Keratinocyte (primary cell): ENCODE measurements around the gene BTK. TPM values are rescaled to one million over a fixed set of nuclear protein-coding genes. Genes with fewer than 3 reads are reported as not detected.

Experiments
- DNase-seq: peaks from one replicate; pipeline ENCODE4 v3.0.0-alpha.2; 2011; ENCODE audit warnings: low read depth, missing footprints, low spot score
- FAIRE-seq: peaks from 2 replicates; lab custom pipeline; 2011; peaks lifted over from hg19 to GRCh38; lab: Jason Lieb, UNC
- H2AFZ ChIP-seq: 2 replicates; pipeline ENCODE4 v1.6.0; 2012; ENCODE audit warnings: low read length, control low read depth, inconsistent platforms; ENCODE audit not compliant: control insufficient read depth
- H3K27ac ChIP-seq: 2 replicates; pipeline ENCODE4 v1.5.1; 2011; ENCODE audit warnings: low read length; ENCODE audit not compliant: control insufficient read depth, insufficient read depth
- H3K27me3 ChIP-seq: 3 replicates; pipeline ENCODE4 v1.6.0; 2011; ENCODE audit warnings: low read length; ENCODE audit not compliant: control insufficient read depth, insufficient read depth; ENCODE audit errors: extremely low read depth
- H3K36me3 ChIP-seq, 2 experiments: 2 replicates in 1 of 2; 3 replicates in 1 of 2; pipeline ENCODE4 v1.5.1; 2011; ENCODE audit warnings: low read length in 2 of 2, mild to moderate bottlenecking in 1 of 2; ENCODE audit not compliant: control insufficient read depth in 2 of 2, insufficient read depth in 2 of 2; ENCODE audit errors: extremely low read depth in 1 of 2
- H3K4me1 ChIP-seq: 3 replicates; pipeline ENCODE4 v1.5.1; 2011; ENCODE audit warnings: low read length; ENCODE audit not compliant: control insufficient read depth, insufficient read depth; ENCODE audit errors: extremely low read depth
- H3K4me2 ChIP-seq: 3 replicates; pipeline ENCODE4 v1.6.0; 2011; ENCODE audit warnings: low read depth, low read length; ENCODE audit not compliant: control insufficient read depth, insufficient read depth; ENCODE audit errors: extremely low read depth
- H3K4me3 ChIP-seq, 3 experiments: fragments of 200-600 bp in 1 of 3; sonication (generic) in 1 of 3; 2 replicates in 2 of 3; 3 replicates in 1 of 3; pipeline ENCODE4 v1.5.1; 2011 to 2016; ENCODE audit warnings: low read length in 3 of 3, mild to moderate bottlenecking in 3 of 3, control low read depth in 2 of 3, inconsistent platforms in 1 of 3, low read depth in 1 of 3, mixed read lengths in 1 of 3, mixed run types in 1 of 3, moderate library complexity in 1 of 3; ENCODE audit not compliant: control insufficient read depth in 2 of 3, insufficient read depth in 2 of 3; ENCODE audit errors: extremely low read depth in 1 of 3
- H3K79me2 ChIP-seq: 2 replicates; pipeline ENCODE4 v1.6.0; 2012; ENCODE audit warnings: low read length; ENCODE audit not compliant: control insufficient read depth, insufficient read depth
- H3K9ac ChIP-seq: 3 replicates; pipeline ENCODE4 v1.6.0; 2011; ENCODE audit warnings: low read length; ENCODE audit not compliant: control insufficient read depth, insufficient read depth; ENCODE audit errors: extremely low read depth
- H3K9me1 ChIP-seq: 3 replicates; pipeline ENCODE4 v1.6.0; 2011; ENCODE audit warnings: low read length; ENCODE audit not compliant: control insufficient read depth, insufficient read depth; ENCODE audit errors: extremely low read depth
- H3K9me3 ChIP-seq: 2 replicates; pipeline ENCODE4 v1.5.1; 2012; ENCODE audit warnings: low read depth, low read length; ENCODE audit not compliant: control insufficient read depth
- H4K20me1 ChIP-seq: 3 replicates; pipeline ENCODE4 v1.6.0; 2011; ENCODE audit warnings: low read length; ENCODE audit not compliant: control insufficient read depth, insufficient read depth; ENCODE audit errors: extremely low read depth
- CTCF ChIP-seq, 3 experiments: IDR thresholded peaks in 1 of 3; conservative IDR thresholded peaks in 1 of 3; optimal IDR thresholded peaks in 1 of 3; 2 replicates in 2 of 3; 3 replicates in 1 of 3; pipeline versions ENCODE3 to v1.5.1; 2011; ENCODE audit warnings: low read length in 3 of 3, mild to moderate bottlenecking in 3 of 3, moderate library complexity in 2 of 3, control low read depth in 1 of 3, inconsistent platforms in 1 of 3; ENCODE audit not compliant: insufficient read depth in 2 of 3; ENCODE audit errors: extremely low read depth in 1 of 3
- EZH2 ChIP-seq: IDR thresholded peaks from one replicate; pipeline ENCODE4 v1.6.1; 2012; ENCODE audit warnings: inconsistent platforms, mild to moderate bottlenecking, low read length, moderate library complexity
- dilution Hi-C: fragments of 300-500 bp; cut with MboI; formaldehyde crosslinking; loops from one replicate; pipeline ENCODE4 v1.7.0; 2020; ENCODE audit warnings: low sequenced_read_pairs; ENCODE audit not compliant: extremely low pct_ligation_motif_present
- polyA plus RNA-seq, 5 experiments: library from polyadenylated mRNA; depleted of rRNA in 3 of 5; stranded (reverse) in 3 of 5; stranded (forward) in 1 of 5; unstranded in 1 of 5; fragments of >200 nt; gene quantifications; 1 replicate in 1 of 5; 2 replicates in 3 of 5; 3 replicates in 1 of 5; pipeline versions ENCODE4 v1.2.1 to v1.2.3, GENCODE V29; 2011 to 2012; ENCODE audit warnings: missing spikeins in 2 of 5, low read depth in 1 of 5, low replicate concordance in 1 of 5

Gene BTK
- polyA plus RNA-seq, 1 donor (not counting 4 experiments of a cell fraction or from before 2014, with no cell fraction given) = 0.05 TPM

- FAIRE-seq = no peak
- H3K9me3 ChIP-seq = no peaks in the 10 kb centered on the region
- dilution Hi-C loops = no loop called here
- H3K4me1 ChIP-seq = no peaks in the 10 kb centered on the region
- no peak overlapping the region for H2AFZ ChIP-seq
- TF ChIP-seq EZH2 (no peak), CTCF (optimal IDR thresholded peaks at IDR 0.05 in 1 of 3, IDR thresholded peaks at IDR 0.05 in 1 of 3, conservative IDR thresholded peaks at IDR 0.05 in 1 of 3; ENCODE audit: extremely low read depth in 1 of 3, insufficient read depth in 2 of 3, low read length in 3 of 3) (no peak)
- no peak overlapping the region for H3K27ac ChIP-seq
- H3K27me3 ChIP-seq = no peaks in the 10 kb centered on the region
- no peaks in the 10 kb centered on the region for H3K79me2 ChIP-seq
- DNase-seq = no peak
- no peaks in the 10 kb centered on the region for H3K9me1 ChIP-seq
- H4K20me1 ChIP-seq = no peaks in the 10 kb centered on the region
- H3K36me3 ChIP-seq = no peaks in the 10 kb centered on the region
- H3K9ac ChIP-seq = no peak overlapping the region
- H3K4me2 ChIP-seq = no peak overlapping the region
- H3K4me3 ChIP-seq = no peak overlapping the region
Observed at GRCh38 chrX:101398694-101399093, 12.7 kb upstream of the BTK start.

- Histone ChIP-seq H3K27ac (no peak overlapping the region), H3K9me3 (no peaks in the 10 kb centered on the region)
Observed at GRCh38 chrX:101397779-101398178, 11.8 kb upstream of the BTK start.

More at GRCh38 chrX:101397779-101398178, 11.8 kb upstream of the BTK start:
- Histone ChIP-seq H3K4me3 (no peak overlapping the region), H4K20me1 (no peaks in the 10 kb centered on the region), H2AFZ (no peak overlapping the region), H3K36me3 (no peaks in the 10 kb centered on the region), H3K9me1 (no peaks in the 10 kb centered on the region), H3K4me1 (no peaks in the 10 kb centered on the region), H3K79me2 (no peaks in the 10 kb centered on the region), H3K4me2 (no peak overlapping the region), H3K9ac (no peak overlapping the region), H3K27me3 (no peaks in the 10 kb centered on the region)
- FAIRE-seq (no peak), DNase-seq (no peak)
- no peak for TF ChIP-seq EZH2
- TF ChIP-seq CTCF (optimal IDR thresholded peaks at IDR 0.05 in 1 of 3, IDR thresholded peaks at IDR 0.05 in 1 of 3, conservative IDR thresholded peaks at IDR 0.05 in 1 of 3; ENCODE audit: extremely low read depth in 1 of 3, insufficient read depth in 2 of 3, low read length in 3 of 3) = no peak
- dilution Hi-C loops = no loop called here
